ENCODE measurements around the gene SLC24A4.

The SLC24A4 gene

GRCh38 chr14:92546347-92547053 lies 223.5 kb downstream of the SLC24A4 start:
- DNase-seq (ENCODE audit: low spot score), result no peak

- DNase-seq (ENCODE audit: low spot score), result peak; percentile 10
These were observed 226.3 kb downstream of the SLC24A4 start for GRCh38 chr14:92549105-92549858.

- DNase-seq (ENCODE audit: low spot score), result peak; percentile 37
These were observed 226.9 kb downstream of the SLC24A4 start for GRCh38 chr14:92549859-92550230.

All from GM03348 (cell line).